Ramos (cell line): ENCODE measurements around the gene E2F1.

Source experiments
- in situ Hi-C: fragments of 300-500 bp; cut with MboI; formaldehyde crosslinking; loops from one replicate; pipeline ENCODE4 v1.14.3; 2022; ENCODE audit warnings: low sequenced_read_pairs; ENCODE audit not compliant: unreplicated experiment

Gene E2F1

GRCh38 chr20:33686100-33686983, at the start of gene E2F1:
Gene E2F1, minus strand, starts transcription at chr20:33686385. Its CDS starts 121 bp downstream, at chr20:33686264.
- in situ Hi-C loops: no loop called here

GRCh38 chr20:33733654-33734576, 47.7 kb upstream of the E2F1 start:
- in situ Hi-C loops: no loop called here

- in situ Hi-C loops: no loop called here
These were observed 46.2 kb upstream of the E2F1 start for GRCh38 chr20:33732166-33732970.

GRCh38 chr20:33731693-33732165, 45.5 kb upstream of the E2F1 start, which contains the start of gene ZNF341:
Gene ZNF341, plus strand, starts transcription at chr20:33731996. Its CDS starts 26 bp downstream, at chr20:33732022.
- in situ Hi-C loops: no loop called here

- in situ Hi-C loops: no loop called here
These were observed 44.9 kb upstream of the E2F1 start for GRCh38 chr20:33730946-33731692.

GRCh38 chr20:33729101-33729500, 42.9 kb upstream of the E2F1 start:
- in situ Hi-C loops: no loop called here

GRCh38 chr20:33728463-33728862, 42.3 kb upstream of the E2F1 start:
- in situ Hi-C loops: no loop called here

GRCh38 chr20:33727806-33728205, 41.6 kb upstream of the E2F1 start:
- in situ Hi-C loops: no loop called here

GRCh38 chr20:33727115-33727479, 40.9 kb upstream of the E2F1 start:
- in situ Hi-C loops: no loop called here

GRCh38 chr20:33725607-33726264, 39.6 kb upstream of the E2F1 start:
- in situ Hi-C loops: no loop called here

- in situ Hi-C loops: no loop called here
These were observed 38.4 kb upstream of the E2F1 start for GRCh38 chr20:33724439-33725094.

- in situ Hi-C loops: no loop called here
These were observed 35.4 kb upstream of the E2F1 start for GRCh38 chr20:33721391-33722140.

GRCh38 chr20:33719989-33720709, 34.0 kb upstream of the E2F1 start, which contains the start of gene PXMP4:
Gene PXMP4, minus strand, starts transcription at chr20:33720310. Its CDS starts 103 bp downstream, at chr20:33720207.
- in situ Hi-C loops: no loop called here

- in situ Hi-C loops: no loop called here
These were observed 33.2 kb upstream of the E2F1 start for GRCh38 chr20:33719277-33719988.

- in situ Hi-C loops: no loop called here
These were observed 30.3 kb upstream of the E2F1 start for GRCh38 chr20:33716498-33716897.

GRCh38 chr20:33713865-33714367, 27.7 kb upstream of the E2F1 start:
- in situ Hi-C loops: no loop called here
